NCI-H187 treated with DMSO at 0.1 percent for 48 hours (cell line): ENCODE results near the gene PIP5KL1.

Experiments
- DNase-seq: peaks from one replicate; lab custom pipeline; 2025; lab: John Stamatoyannopoulos, UW

Gene PIP5KL1

DNA sequence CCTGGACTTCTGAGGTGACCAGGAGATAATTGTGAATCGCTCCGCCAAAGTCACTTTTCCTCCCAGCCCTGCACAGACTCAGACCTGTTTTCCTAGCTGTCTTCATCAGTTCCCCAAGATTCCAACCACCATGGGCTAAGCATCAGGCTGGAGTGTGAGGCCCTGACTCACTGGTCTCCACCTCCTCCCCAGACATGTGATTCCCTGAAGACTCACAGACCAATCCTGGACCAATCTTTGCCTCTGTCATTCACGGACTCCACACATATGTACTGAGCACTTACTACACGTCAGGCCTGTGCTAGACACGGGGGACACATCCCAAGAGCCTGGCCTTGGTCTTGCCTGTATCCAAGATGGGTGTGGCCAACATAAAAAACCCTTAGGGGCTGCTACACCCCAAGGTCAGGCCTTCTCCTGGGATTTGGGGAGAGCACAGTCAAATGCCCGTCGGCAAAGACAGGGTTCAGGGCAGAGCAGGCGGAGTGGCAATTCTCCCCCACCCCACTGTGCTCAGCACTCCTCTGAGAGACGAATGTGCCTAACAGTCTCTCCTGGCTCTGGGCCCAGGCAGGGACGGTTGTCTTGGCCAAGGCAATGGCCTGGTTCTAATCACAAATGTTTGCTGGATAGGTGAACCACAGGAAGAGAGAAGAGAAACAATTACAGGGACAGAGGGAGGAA lies 38.3 kb upstream of the PIP5KL1 start:
- no peak for DNase-seq

DNA sequence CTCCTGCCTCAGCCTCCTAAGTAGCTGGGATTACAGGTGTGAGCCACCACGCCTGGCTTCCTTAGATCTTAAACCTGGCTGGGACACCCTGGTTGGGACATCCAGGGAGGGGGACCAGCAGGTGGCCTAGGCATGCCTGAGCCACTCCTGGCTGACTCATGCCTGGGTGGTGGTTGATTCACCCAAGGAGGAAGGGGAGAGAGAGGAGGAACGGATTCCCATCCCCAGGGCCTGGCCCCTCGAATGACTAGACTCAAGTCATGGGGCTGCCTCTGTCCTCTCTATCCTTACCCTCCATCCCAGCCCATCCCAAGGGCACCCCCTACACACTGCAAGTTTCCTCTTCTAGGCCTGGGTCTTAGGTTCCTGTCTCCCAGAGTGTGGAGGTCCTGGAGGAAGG lies 37.5 kb upstream of the PIP5KL1 start:
- no peak for DNase-seq

DNA sequence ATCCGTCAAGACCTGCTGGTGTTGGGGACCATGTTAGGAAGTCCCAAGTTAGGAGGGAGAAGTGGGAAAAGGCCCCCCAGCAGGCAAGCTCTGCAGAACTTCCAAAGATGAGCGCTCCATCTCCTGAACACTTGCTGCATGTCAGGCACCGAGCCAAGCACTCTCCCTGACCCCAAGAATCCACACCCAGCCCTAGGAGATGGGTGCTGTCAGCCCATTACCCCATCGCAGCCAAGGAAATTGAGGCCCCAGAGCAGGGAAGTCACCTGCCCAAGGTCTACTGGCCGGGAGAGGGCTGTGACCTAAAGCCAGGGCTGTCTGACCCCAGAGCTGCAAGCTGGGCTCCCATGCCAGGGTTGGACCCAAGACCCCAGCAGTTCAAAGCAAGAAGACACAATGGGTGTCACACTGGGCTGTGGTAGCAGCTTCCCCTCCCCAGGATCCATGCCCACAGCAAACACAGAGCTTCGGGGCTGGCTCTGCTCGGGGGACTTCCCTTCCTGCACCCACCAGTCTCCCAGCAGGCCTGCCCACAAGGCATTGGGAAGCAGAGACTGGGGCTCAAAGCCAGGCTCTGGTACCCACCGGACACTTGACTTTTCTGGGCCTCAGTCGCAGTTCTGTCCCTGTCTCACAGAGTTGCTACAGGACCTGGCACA lies 36.7 kb upstream of the PIP5KL1 start:
- DNase-seq: no peak

DNA sequence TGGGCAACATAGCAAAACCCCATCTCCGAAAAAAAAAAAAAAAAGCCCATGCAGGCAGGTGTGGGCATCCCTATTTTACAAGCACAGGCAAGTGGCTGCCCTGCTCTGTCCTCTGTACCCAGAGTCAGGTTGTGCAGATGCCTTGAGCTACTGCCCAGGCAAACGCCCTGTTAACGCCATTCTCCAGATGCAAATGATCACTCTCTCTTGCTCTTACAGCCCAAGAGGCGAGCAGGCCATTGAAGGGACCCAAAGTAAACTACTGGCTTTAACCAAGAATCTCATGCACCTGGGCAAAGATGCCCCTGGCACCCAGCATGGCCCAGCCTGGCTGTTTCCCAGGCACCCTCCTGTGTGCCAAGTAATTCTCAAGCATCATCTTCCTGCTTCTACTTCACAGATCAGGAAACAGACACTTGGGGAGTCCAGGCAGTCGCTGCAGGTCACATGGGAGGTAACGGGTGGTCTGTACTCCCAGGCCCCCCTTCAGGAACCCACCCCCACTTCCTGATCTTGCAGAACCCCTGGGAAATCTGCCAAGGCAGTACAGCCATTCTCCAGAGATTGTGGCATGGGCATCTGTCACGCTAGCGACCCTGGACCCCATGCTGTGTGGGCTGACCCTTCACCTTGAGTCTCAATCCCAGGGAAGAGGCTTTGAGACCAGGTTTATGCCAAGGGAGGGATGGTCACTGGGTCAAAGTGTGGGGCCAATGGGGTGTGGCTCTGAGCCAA lies 36.0 kb upstream of the PIP5KL1 start:
- DNase-seq: no peak

DNA sequence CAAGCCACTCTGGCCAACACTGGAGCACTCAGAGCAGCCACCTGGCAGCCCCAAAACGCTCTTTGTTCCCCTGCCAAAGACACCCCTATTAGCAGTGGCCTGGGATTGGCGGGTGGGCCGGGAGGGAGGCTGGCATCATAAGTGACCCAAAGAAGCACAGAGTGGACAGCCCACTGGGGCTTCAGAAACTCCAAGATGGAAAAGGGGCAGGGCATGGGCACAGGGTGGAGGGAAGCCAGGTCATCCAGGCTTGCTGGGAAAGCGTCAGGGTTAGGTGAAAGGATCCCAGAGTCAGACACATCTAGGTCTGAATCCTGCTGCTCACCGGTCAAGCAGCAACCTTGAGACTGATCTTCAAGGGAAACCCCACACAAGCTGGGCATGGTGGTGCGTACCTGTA lies 35.4 kb upstream of the PIP5KL1 start:
- DNase-seq: no peak

DNA sequence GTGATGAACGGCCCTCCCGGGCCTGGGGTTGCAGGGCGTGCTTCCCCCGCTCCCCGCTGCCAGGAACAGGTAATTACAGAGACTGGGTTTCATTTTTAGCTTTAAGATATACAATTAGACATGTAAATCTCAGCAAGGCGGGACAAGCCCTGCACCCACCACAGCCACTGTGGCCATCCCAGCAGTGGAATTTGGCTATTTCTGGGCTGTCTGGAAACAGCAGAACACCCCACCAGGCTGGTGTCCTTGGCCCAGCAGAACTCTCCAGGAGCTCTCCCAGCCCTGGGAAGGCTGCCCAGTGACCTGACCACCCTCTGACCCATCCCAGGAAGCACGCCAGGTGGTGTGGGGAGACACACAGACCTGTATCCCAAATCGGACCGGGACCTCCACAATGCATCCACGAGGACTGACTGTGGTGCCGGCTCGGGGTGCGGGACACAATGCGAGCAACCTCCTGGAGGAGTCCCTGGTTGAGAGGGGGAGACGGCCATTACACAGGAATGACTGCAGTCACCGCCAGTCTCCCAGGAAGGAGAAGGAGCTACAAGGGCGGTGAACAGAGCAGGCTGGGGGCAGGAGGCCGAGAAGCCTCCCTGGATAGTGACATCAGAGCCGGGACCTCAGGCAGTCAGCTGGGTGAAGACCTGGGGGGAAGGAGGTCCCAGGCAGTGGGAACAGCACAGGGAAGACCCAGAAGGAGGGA lies 32.9 kb upstream of the PIP5KL1 start:
- DNase-seq: no peak

DNA sequence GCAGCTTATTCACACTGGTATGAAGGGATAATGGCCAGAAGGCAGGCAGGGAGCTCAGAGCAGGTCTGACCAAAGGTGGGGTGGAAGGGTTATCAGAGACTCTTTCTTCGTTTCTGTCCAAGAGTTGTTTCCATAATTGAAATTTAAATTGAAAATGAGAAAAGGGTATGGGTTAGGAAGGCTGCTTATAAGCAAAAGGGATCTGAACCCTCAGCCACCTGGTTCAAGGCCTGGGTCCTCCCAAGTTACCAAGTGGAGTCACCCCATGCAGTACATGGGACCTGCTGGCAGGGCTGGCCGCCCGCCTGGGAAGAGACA lies 32.4 kb upstream of the PIP5KL1 start:
- no peak for DNase-seq

DNA sequence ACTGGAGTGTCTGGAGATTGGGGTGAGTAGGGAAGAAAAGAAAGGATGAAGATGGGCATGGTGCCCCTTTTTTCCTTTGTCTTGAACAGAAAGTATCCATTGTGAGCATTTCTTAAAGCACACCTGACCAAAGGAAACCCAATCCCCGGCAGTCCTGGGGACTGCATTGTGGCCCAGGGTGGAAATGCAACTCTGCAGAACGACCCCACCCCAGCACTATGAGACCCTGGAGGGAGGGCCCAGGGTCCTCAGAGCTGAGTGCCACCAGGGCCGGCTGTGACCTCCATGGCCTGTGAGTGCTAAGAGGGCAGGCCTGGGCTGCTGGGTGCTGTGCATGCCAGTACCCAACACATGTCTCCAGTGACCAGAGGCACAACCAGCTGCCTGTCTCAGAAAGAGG lies 31.7 kb upstream of the PIP5KL1 start:
- no peak for DNase-seq

DNA sequence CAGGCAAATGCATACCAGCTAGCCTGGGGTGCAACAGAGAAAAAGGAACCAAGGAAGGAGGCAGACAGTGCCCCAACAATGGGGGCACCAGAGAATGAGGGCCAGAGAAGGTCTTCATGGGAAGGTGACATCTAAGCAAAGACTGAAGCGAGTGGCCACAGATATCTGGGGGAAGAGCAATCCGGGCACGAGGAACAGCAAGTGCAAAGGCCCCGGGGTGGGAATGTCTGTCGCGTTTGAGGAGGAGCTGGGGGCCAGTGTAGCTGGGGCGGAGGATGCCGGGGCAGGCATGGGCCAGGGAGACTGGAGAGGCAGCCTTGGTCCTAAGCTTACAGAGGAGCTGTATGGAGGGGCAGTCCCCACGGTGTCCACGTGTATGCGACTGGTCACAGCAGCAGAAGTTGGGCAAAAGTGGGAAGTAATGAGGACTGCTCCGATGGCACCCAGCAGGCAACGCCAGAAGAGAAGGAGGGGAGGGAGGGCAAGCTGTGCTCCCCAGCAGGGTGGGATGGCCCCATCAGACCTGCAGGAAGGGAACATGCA lies 31.1 kb upstream of the PIP5KL1 start:
- no peak for DNase-seq

DNA sequence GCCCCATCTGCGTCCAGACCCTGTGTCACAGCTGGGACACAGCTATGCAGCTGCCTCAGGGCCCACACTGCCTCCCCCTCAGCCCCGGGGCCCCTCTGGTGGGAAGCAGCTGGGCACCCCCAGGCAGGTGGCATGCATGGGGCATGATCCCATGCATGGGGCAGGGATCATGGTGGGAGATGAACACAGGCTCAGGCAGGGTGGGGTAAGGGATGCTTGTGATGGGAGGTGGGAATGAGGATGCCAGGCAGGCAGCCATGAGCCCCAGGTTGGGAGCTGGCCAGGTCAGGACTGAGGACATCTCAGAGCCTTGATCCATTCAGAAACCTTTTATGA lies 30.5 kb upstream of the PIP5KL1 start:
- DNase-seq: no peak

DNA sequence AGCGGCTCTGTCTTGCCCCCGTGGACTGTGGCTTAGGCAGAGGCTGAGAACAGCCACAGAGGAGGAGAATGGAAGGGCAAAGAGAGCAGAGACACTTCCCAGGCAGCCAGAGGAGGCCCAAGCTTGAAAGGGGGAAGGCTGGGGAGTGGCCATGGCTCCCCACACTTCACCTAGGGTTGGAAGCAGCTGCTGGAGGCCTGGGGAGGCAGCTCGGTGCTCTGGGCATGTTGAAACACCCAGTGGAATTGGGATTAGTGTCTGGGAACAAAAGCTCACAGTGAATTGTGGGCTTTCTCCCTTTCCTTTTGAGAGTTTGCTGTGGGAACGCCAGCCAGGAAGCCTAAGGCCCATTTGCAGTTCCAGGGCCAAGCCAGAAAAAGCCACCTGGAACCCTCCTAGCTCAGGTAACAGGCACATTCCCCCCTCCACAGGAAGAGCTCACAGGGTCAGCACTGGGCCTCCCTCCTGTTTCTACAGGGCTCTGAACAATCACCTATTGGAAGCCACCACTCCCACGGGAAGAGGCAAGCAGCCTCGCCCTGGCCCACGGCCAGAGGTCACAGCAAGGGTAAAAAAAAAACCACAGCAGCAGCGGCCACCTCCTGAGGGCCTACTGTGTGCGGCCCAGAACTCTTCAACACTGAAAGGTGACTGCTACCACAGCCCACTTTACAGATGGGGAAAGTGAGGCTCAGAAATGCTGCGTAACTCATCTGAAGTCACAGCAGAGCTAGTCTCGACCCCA lies 30.0 kb upstream of the PIP5KL1 start:
- no peak for DNase-seq

DNA sequence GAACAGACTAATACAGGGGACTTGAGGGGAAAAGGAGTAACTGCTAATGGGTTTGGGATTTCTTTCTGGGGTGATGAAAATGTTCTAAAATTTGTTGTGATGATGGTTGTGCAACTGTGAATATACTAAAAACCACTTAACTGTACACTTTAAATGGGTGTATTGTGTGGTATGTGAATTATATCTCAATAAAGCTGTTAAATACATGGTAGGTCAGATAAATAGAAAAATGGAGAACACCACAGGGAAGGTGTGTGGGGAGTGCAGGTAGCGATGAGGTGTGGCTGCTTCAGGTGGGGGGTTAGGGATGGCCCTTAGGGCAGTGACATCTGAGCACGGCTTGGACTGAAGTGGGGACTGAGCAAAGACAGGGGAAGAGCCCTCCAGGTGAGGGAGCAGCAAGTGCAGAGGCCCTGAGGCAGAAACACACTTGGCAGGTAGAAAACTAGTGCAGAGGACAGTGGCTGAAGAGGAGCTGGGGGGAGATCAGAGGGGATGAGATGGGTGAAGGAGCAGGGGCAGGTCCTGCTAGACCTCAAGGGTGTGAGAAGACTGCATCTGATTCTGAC lies 29.3 kb upstream of the PIP5KL1 start:
- no peak for DNase-seq

DNA sequence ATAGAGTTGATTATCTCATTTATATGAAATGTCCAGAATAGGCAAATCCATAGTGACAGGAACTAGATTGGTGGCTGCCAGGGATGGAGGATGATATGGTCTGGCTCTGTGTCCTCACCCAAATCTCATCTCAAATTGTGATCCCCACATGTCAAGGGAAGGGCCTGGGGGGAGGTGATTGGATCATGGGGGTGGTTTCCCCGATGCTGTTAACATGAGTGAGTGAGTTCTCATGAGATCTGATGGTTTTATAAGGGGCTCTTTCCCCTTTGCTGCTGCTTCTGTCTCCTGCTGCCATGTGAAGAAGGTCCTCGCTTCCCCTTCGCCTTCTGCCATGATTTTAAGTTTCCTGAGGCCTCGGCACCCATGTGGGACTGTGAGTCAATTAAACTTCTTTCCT lies 28.8 kb upstream of the PIP5KL1 start:
- DNase-seq: no peak

DNA sequence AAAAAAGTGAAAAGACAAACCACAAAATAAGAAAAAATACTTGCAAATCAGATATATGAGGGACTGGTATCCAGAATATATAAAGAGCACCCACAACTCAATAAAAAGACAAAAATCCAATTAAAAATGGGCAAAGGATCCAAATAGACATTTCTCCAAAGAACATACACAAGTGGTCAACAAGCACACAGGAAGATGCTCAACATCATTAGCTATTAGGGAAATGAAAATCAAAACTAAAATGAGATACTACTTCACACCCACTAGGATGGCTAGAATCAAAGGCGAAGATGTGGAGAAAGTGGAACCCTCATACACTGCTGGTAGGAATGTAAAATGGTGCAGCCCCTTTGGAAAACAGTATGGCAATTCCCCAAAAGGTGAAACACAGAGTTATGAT lies 28.2 kb upstream of the PIP5KL1 start:
- DNase-seq: no peak

DNA sequence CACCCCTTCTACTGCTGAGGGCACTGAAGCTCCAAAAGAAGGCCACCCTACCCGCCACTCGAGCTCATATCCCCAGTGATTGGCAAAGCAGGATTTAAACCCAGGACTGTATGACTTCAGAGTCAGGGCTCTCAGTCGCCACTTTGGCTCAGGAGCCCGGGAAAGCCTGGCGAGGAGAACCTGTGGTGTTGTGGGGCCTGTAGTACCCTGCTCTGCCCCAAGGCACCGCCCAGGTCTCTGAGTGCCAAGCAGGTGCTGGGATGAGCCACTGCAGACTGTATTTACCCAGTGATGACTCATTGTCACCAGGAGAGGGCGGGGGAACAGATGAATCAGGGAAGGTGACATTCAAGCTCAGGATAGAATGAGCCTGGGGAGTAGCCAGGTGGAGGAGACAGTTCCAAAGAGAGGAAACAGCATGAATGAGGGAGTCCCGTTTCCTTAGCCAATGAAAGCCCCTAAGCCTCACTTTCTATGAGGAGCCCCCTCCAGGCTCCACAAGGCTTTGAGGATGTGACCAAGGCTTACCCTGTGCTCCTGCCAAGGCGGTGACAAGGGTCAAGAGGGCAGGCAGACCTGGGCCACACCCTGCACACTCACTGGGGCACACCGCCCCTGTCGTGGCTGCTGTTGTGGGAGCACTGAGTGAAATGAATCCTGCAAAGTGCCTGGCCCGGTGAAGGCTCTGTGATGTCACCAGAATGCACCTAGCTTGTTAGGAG lies 24.9 kb upstream of the PIP5KL1 start:
- DNase-seq: peak; percentile 67

DNA sequence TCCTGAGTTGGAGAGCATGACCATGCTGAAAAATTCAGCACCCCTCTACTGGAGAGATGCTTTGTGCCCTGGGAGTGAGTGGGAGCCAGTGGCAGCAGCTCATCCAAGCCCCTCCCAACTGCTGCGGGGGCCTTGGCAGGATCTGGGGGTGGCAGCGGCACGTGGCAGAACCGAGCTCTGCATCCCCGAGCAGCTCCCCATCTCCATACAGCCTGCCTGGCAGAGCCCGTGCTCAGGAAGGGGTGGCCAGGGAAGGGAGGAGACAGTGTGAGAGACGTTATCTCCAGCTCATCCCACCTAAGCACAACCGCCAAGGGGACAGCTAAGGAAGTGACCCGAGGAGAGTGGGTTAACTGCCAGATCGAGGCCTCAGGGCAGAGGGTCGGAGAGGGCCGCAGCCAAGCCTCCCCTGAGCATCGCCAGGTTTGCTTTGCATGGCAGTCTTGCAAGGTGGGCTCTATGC lies 24.3 kb upstream of the PIP5KL1 start:
- DNase-seq: no peak

DNA sequence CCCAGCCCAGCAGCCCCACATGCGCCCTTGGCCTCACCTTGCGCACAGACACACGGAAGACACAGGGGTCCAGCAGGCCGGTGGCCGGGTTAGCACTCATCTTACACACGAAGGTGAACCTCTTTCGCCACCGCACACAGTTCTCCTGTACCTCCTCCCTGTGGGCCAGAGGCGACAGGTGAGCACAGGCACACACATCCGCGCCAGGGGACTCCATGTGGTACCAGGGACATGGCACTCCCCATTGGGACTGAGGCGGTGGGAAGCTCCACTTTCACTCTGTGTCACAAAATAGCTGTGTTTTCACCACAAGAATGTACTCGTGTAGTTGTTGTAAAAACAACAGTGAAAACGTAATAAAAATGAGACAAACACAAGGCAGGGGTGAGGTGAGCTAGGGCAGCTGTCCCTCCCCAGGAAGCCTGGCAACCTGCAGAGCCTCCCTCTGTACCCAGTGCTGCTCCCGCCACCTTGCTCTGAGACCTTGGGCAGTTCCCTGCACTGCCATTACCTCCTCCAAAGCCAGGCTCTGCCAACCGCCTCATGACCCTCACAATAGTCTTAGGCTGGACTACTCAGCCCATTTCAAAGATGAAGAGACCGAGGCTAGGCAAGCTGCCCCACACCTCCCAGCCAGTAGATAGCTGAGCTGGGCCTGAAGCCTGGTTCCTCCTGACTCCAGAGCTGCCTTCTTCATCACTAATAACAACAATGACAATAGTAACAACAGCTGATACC lies 23.4 kb upstream of the PIP5KL1 start:
- DNase-seq: no peak

DNA sequence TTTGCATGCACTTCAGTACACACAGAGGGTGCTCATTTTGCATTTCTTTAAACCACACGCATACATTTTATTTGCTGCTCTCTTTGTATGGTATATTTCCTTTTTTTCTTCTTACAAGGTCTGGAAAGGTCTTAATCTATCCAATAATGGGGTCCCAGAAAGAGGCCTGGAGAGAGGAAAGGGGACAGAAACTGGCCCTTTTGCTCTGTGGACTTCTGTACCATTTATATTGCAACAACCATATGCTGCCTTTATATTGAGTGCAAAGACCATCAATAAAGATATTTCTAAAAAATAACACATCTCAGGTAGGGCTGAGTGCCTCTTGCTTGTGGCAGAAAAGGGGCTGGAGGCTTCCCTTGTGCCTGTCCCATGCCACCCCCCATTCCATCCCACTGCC lies 22.6 kb upstream of the PIP5KL1 start:
- no peak for DNase-seq

DNA sequence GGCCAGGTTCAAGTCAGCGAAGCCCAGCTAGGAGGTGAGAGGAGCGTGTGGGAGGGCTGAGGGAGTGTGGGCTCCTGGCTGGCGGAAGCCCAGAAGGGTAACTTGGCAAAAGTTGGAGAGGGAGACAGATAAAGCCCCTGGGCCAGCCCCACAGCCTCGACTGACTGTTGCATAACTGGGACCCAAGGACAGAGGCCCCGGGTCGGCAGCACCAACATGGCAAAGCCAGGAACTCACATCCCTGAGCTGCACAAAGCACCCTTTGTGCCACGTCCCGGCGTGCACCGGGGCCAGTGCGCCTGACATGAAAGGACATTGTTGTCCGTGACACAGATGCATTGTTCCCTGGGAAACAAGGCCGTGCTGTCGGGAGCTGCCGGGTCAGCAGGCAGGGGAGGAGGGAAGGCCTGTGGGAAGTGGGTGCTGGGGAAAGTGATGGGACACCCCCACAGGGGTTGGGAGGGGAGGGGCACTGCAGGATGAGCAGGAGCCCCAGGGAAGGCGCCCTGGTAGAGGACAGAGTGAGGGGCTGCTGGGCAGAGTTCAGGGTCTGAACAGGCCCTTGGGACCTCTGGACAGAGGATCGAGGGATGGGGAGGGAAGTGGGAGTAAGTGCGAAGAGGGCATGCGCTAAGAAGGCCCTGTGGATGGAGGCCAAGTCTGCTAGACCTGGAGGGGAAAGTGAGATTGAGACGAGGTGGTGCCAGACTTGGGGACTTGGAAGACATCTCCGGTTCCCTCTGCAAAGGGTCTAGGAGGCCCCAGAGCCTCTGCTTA lies 20.1 kb upstream of the PIP5KL1 start:
- DNase-seq: no peak
